Activated naive CD4-positive, alpha-beta T cell treated with anti-CD3 and anti-CD28 coated beads, Interleukin-2, amount 50 U/mL, for 72 hours (primary cell): ENCODE measurements around the gene KCNQ1. TPM values are rescaled to one million over a fixed set of nuclear protein-coding genes. Genes with fewer than 3 reads are reported as not detected.
A peak's percentile ranks its signal among the peaks of the same experiment; 100 is the strongest.

Source experiments
- ATAC-seq, 2 donors: fragments of 150-1000 bp; cut with Tn5 transposase; 2 replicates each; pipeline ENCODE4 v1.10.0; 2021; ENCODE audit warnings: mild to moderate bottlenecking in 2 of 2, moderate library complexity in 2 of 2
- DNase-seq, 2 donors: peaks; one replicate each; pipeline ENCODE4 v3.0.0; 2021 to 2022; ENCODE audit warnings: low spot score in 2 of 2
- H3K27ac Mint-ChIP-seq, 2 donors: one replicate each; pipeline ENCODE4 v1.8.0; 2022; ENCODE audit warnings: mild to moderate bottlenecking in 2 of 2, mixed read lengths in 2 of 2
- H3K36me3 Mint-ChIP-seq, 2 donors: one replicate each; pipeline ENCODE4 v1.8.0; 2022; ENCODE audit warnings: mixed read lengths in 2 of 2
- H3K9me3 Mint-ChIP-seq, 2 donors: one replicate each; pipeline ENCODE4 v1.8.0; 2022; ENCODE audit warnings: mixed read lengths in 2 of 2
- total RNA-seq, 2 donors: library from RNA; stranded (reverse); gene quantifications; one replicate each; pipeline ENCODE4 v1.2.3, GENCODE V29; 2022

KCNQ1 gene
- total RNA-seq, 2 donors from 2014 or later = 12.2 to 19.3 TPM

DNA sequence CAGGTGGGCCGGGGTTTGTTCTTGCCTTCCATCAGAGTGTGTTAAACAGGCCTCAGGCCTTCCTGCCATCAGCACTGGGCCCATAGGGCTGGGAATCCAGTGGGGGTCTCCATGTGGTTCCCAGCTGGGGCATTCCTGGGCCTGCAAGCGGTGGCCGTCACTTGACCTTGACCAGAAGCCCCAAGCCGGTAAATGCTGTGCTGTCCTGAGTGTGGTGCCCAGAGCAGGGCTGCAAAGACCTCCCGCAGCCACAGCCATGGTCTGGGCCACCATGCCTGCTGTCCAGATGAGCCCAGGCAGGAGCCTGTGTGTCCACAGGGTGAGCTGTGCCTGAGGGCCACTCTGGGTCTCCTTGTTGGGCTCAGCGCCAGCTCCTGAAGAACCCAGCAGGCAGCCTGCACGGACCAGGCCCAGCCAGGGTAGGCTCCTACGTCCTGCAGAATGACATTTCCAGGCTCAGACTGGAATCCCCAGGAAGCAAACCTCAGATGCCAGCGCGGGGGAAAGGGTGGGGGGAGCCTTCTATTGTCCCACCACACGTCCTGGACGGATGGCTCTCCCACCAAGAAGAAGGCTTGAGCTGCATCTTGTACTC, 137.6 kb downstream of the KCNQ1 start:
- Mint-ChIP-seq H3K9me3 (no peaks in the 10 kb centered on the region), H3K27ac (no peak overlapping the region), H3K36me3 (no peaks in the 10 kb centered on the region)
- ATAC-seq = no peak
- DNase-seq = peak in 1 of 2 donors; percentile 31

- H3K27ac Mint-ChIP-seq = peak overlapping the region in 1 of 2 donors; percentile 22
- no peaks in the 10 kb centered on the region for H3K36me3 Mint-ChIP-seq
- peak in 1 of 2 donors; percentile 53 for DNase-seq
- no peak for ATAC-seq
- H3K9me3 Mint-ChIP-seq = no peaks in the 10 kb centered on the region
These were observed 138.3 kb downstream of the KCNQ1 start for GRCh38 chr11:2582946-2583604.

- ATAC-seq (no peak), DNase-seq (no peak)
- Mint-ChIP-seq H3K36me3 (no peaks in the 10 kb centered on the region), H3K27ac (no peak overlapping the region), H3K9me3 (no peaks in the 10 kb centered on the region)
These were observed 138.8 kb downstream of the KCNQ1 start for GRCh38 chr11:2583605-2583958.

DNA sequence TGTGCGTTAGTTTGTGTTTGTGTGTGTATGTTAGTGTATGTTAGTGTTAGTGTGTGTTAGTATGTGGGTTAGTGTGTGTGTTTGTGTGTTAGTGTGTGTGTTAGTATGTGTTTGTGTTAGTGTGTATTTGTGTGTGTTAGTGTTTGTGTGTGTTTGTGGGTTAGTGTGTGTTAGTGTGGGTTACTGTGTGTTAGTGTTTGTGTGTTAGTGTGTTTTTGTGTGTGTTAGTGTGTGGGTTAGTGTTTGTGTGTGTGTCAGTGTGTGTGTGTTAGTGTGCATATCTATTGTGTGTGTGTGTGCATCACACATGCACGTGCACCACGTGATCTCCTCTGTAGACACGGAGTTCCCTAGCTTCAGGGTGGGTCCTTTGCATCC, 139.6 kb downstream of the KCNQ1 start:
- no peaks in the 10 kb centered on the region for H3K36me3 Mint-ChIP-seq
- ATAC-seq = no peak
- no peak overlapping the region for H3K27ac Mint-ChIP-seq
- no peak for DNase-seq
- H3K9me3 Mint-ChIP-seq = no peaks in the 10 kb centered on the region

GRCh38 chr11:2584812-2585565, 140.2 kb downstream of the KCNQ1 start:
- Mint-ChIP-seq H3K27ac (no peak overlapping the region), H3K36me3 (no peaks in the 10 kb centered on the region), H3K9me3 (no peaks in the 10 kb centered on the region)
- ATAC-seq (no peak), DNase-seq (peak in 1 of 2 donors; percentile 50)

DNA sequence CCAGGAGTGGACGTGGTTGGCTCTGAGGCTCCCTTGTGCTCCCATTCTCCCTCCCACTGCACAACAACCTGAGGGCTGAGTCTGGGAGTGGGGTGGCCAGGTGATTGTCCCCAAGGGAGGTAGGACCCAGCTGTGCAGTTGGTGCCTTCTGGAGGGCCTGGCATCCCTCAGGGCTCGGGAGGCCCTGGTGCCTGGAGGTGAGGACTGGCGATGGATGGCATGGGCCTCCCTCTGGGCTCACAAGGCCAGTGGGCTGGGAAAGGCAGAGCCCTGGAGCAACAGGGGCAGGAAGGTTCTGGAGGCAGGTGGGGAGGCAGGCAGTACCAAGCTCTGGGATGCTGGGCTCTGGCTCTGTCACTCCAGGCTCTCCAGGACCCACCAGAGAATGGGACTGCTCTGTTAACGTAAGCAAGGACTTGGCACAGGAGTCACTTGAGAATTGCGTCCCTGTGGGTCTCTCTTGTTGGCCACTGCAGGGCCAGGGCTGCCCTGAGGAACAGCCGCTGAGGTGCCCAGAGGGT, 140.8 kb downstream of the KCNQ1 start:
- peak in 1 of 2 donors; percentile 38 for DNase-seq
- no peak for ATAC-seq
- Mint-ChIP-seq H3K27ac (no peak overlapping the region), H3K9me3 (no peaks in the 10 kb centered on the region), H3K36me3 (no peaks in the 10 kb centered on the region)

DNA sequence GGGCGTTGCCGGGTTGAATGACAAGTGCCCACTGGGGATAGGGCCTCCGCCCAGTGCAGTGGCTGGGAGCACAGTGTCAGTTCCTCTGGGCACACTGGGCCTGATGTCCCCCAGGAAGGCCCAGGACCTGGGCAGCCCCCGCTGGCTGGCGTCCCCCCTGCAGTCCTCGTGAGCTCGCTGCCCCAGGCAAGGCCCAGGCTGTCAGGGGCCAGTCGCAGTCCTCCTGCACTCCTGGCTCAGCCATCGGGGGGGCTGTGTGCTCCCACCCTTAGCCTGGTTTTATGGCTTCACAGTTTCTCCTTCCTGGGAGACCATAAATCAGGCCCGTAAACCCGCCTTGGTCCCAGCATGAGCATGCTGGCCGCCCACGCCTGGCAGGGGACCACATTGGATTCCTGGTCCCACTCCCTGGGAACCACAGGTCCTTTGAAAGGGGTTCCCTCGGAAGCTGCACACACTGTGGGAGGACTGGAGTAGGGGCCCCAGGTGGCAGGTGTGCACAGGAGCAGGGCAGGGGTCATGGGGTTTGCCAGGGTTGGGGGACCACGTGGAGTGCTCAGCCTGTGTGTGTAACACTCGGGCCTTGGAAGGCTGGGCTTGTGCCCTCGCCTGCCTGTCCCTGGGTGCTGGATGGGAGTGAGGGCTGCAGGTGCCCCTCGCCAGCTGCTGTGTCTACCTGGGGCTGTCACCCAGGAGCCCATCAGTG, 141.4 kb downstream of the KCNQ1 start:
- H3K9me3 Mint-ChIP-seq = no peaks in the 10 kb centered on the region
- no peak overlapping the region for H3K27ac Mint-ChIP-seq
- H3K36me3 Mint-ChIP-seq = no peaks in the 10 kb centered on the region
- no peak for ATAC-seq
- DNase-seq = peak; percentile 1 to 48

- ATAC-seq (no peak), DNase-seq (peak in 1 of 2 donors; percentile 0)
- H3K27ac Mint-ChIP-seq = no peak overlapping the region
- no peaks in the 10 kb centered on the region for H3K36me3 Mint-ChIP-seq
- H3K9me3 Mint-ChIP-seq = no peaks in the 10 kb centered on the region
These were observed 142.0 kb downstream of the KCNQ1 start for GRCh38 chr11:2586793-2587131.

DNA sequence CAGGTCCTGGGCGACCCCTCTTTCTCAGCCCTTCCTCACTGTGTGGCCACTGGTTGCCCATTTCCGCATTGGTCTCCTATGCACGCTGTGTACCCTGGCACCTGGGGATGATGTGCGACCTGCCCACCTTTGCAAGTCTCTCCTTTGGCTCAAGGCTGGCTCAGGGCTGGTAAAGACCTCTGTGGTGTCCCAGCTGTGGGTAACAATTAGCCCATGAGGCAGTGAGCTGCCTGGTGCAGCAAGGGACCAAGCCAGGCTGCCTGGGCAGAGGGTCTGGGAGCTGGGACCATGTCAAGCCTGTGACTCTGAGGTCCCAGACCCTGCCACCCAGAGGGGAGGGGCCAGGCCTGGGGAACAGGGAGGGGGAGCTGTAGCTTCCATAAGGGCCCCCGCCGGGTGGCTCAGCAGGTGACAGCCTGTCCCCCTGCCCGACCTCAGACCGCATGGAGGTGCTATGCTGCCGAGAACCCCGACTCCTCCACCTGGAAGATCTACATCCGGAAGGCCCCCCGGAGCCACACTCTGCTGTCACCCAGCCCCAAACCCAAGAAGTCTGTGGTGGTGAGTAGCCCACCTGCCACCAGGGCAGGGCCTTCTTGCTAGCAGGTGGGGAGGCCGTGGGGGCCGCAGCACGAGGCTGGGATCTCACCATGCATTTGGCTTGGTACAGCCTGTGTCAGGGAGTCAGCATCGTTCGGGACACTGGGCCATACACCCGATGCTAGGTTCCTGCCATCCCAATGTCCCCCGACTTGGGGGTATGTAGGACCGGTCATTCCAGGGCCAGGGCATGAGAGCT, 142.5 kb downstream of the KCNQ1 start:
- no peak for ATAC-seq

DNA sequence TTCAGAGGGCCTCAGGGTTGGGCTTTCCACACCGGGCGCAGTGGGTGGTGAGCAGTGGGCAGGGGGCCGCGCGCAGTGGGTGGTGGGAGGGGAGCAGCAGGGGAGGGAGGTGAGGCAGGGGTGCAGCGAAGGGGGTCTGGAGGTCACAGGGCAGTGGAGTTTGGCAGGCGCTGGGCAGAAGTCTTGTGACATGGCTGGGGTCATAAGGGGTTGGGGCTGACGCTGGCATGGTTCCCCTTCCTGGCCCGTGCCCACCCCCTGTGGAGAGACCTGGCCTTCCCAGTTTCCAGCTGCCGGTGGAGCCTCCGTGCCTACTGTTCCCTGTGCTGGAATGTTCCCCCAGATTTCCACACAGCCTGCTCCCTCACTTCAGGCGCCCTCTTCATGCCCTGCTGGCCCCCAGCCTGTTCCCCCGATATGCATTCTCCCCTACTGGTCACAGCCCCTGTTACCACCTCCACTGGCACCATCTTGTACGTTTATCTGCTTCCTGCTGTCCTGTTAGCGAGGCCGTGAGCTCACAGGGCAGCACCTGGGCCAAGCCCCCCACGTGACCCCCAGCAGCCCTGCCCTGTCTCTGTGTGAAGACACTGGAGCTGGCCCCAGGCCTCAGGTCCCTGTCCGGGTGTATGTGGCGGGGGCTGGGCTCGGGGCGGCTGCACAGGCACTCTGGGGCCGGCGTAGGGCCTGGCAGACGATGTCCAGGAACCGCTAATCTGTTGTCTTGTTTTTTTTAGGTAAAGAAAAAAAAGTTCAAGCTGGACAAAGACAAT, 143.4 kb downstream of the KCNQ1 start:
- Mint-ChIP-seq H3K36me3 (no peaks in the 10 kb centered on the region), H3K9me3 (no peaks in the 10 kb centered on the region), H3K27ac (no peak overlapping the region)
- peak; percentile 1 to 43 for DNase-seq
- ATAC-seq = no peak

More for the DNA sequence above, 142.5 kb downstream of the KCNQ1 start:
- no peaks in the 10 kb centered on the region for H3K36me3 Mint-ChIP-seq
- H3K9me3 Mint-ChIP-seq = no peaks in the 10 kb centered on the region
- DNase-seq = peak; percentile 2 to 48
- H3K27ac Mint-ChIP-seq = no peak overlapping the region

DNA sequence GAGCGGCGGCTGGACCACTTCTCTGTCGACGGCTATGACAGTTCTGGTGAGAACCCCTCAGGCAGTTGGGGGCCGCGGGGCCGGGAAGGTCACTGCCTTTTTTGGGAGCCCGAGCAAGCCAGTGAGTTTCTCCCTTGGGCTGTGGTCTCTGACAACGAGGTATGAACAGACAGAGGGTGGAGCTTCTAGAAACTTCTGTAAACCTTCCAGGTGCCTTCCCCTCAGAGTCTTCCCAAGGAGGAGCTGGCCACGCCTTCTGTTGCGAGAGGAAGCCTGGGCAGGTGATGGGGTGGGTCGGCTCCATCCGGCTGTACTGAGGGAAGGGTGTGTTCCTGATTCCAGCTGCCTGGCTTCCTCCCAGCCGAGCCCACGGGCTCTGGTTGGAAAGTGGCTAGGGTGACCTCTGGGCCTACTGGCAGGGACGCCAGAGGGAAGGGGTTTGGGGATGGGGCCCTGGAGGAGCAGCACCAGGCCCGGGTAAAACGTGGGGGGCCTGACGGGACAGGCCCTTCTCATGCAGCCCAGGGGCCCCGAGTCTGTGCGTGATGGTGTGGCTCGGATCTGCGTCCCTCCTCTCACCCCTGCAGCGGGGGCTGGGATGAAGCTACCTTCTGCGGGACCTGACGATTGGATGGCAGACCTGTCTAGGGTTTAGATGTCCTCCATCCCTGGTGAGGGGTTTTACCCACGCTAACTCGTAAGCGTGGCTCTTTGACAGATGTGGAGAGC, 144.2 kb downstream of the KCNQ1 start:
- H3K27ac Mint-ChIP-seq = no peak overlapping the region
- DNase-seq = peak; percentile 1 to 47
- ATAC-seq = no peak
- peaks cover 4 to 7% of the 10 kb centered on the region in 2 donors for H3K36me3 Mint-ChIP-seq
- peaks cover 0 to 4% of the 10 kb centered on the region in 2 donors for H3K9me3 Mint-ChIP-seq

DNA sequence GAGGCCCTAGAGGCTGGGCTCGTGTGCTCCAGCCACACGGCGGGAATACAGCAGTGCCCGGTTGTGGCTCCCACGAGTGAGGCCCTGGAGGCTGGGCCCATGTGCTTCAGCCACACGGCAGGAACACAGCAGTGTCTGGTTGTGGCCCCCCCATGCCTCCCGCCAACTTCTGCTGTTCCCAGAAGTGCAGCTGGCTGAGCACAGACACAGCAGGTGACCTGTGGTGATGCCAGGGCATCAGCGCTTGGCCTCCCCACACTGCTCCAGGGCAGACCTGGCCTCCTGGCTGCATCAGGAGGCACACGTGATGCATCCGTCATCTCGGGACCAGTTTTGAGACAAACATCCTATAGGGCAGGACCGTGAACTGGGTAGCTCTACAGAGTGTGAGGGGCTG, 144.7 kb downstream of the KCNQ1 start:
- DNase-seq (peak in 1 of 2 donors; percentile 1), ATAC-seq (no peak)
- Mint-ChIP-seq H3K27ac (no peak overlapping the region), H3K9me3 (peaks cover 1 to 9% of the 10 kb centered on the region in 2 donors), H3K36me3 (peaks cover 10 to 12% of the 10 kb centered on the region in 2 donors)

DNA sequence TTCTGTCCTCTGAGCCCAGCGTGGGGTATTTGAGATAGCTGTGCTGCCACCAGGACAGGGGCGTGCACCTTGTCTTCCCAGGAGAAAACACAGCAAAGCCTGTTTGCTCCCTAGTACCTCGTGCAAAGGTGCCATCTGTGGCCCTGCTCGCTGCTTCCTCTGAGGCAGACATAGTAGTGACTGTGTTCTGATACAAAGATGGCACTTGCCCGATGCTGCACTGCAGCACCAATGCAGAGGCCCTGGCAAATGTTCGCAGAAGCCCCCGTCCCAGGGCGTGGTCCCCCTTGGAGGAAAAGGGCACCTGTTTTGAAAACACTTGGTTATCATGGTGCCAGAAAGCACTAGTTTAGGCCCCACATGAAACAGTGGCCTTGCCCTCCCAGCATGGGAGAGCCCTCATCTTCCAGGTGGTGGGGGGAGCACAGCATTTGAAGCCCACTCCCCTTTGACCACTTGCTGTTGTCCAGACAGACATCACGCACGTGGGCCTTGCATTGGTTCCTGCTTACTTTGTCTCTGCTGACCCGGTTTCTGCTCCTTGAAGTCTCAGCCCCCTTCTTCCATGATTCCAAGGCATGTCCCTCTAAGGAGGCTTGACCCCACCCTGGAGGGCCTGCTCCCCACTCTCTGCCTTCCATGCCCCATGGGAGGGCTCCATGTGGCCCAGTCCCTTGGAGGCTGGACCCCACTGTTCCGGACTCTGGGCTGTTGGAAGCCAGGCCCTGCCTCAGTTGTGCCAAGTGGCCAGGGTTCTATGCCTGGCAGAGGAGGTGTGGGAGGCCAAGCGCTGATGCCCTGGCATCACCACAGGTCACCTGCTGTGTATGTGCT, 145.5 kb downstream of the KCNQ1 start:
- peaks cover 3 to 12% of the 10 kb centered on the region in 2 donors for H3K9me3 Mint-ChIP-seq

More for the DNA sequence above, 145.5 kb downstream of the KCNQ1 start:
- no peak for ATAC-seq
- peaks cover 13 to 18% of the 10 kb centered on the region in 2 donors for H3K36me3 Mint-ChIP-seq
- peak; percentile 1 to 34 for DNase-seq
- no peak overlapping the region for H3K27ac Mint-ChIP-seq
